Measurements from ENCODE around the gene HIVEP3.
"Not testable (repeated sequence)": the region's sequence is repeated elsewhere in the genome, so short reads cannot be mapped to it uniquely, and the experiment has no call there.

HIVEP3 gene

GRCh38 chr1:41695118-41695745 is 223.5 kb downstream of the HIVEP3 start:
- no peak overlapping the region for H2AFZ ChIP-seq (ENCODE audit: low read length)
- H3K9me2 ChIP-seq (replicated peaks; ENCODE audit: insufficient read depth, low read length) = no peaks in the 10 kb centered on the region
- H3K36me3 ChIP-seq (replicated peaks; ENCODE audit: insufficient read depth, low read length) = no peaks in the 10 kb centered on the region
- H3K27me3 ChIP-seq (replicated peaks; ENCODE audit: insufficient read depth, low read length) = no peaks in the 10 kb centered on the region
- no peak overlapping the region for H3K9ac ChIP-seq (ENCODE audit: low read length)
- H3F3A ChIP-seq (ENCODE audit: insufficient read depth, low read length) = peaks cover 21% of the 10 kb centered on the region
- H3K4me3 ChIP-seq (ENCODE audit: low read length) = no peak overlapping the region
- H3K4me2 ChIP-seq (ENCODE audit: low read depth, low read length) = no peak overlapping the region
- no peak for TF ChIP-seq EZH2phosphoT487 (IDR thresholded peaks at IDR 0.05; ENCODE audit: low read length)
- TF ChIP-seq EZH2 (optimal IDR thresholded peaks at IDR 0.05; ENCODE audit: low read depth, low read length) = no peak
- no peak for TF ChIP-seq CTCF (IDR thresholded peaks at IDR 0.05; ENCODE audit: low read length)
- H3K4me1 ChIP-seq (ENCODE audit: low read length) = peaks cover 31% of the 10 kb centered on the region
- H4K20me1 ChIP-seq (ENCODE audit: insufficient read depth, low read length) = no peaks in the 10 kb centered on the region
- H3K9me3 ChIP-seq (replicated peaks; ENCODE audit: insufficient read depth, low read length) = no peaks in the 10 kb centered on the region
- DNase-seq = no peak
- H3K27ac ChIP-seq (ENCODE audit: low read length) = no peak overlapping the region
- H3K79me2 ChIP-seq (ENCODE audit: low read length) = no peaks in the 10 kb centered on the region

- H3K4me2 ChIP-seq (ENCODE audit: low read depth, low read length); H3K9me2 ChIP-seq (replicated peaks; ENCODE audit: insufficient read depth, low read length); H3K4me1 ChIP-seq (ENCODE audit: low read length); H3K27ac ChIP-seq (ENCODE audit: low read length); DNase-seq; H4K20me1 ChIP-seq (ENCODE audit: insufficient read depth, low read length); H3K79me2 ChIP-seq (ENCODE audit: low read length); H3F3A ChIP-seq (ENCODE audit: insufficient read depth, low read length); H2AFZ ChIP-seq (ENCODE audit: low read length); H3K27me3 ChIP-seq (replicated peaks; ENCODE audit: insufficient read depth, low read length); H3K36me3 ChIP-seq (replicated peaks; ENCODE audit: insufficient read depth, low read length); H3K9ac ChIP-seq (ENCODE audit: low read length); H3K9me3 ChIP-seq (replicated peaks; ENCODE audit: insufficient read depth, low read length); H3K4me3 ChIP-seq (ENCODE audit: low read length): not testable (repeated sequence)
These were observed 226.8 kb downstream of the HIVEP3 start for GRCh38 chr1:41691966-41692365.

- Histone ChIP-seq H3K36me3 (replicated peaks; ENCODE audit: insufficient read depth, low read length) (no peaks in the 10 kb centered on the region), H4K20me1 (ENCODE audit: insufficient read depth, low read length) (no peaks in the 10 kb centered on the region), H3K9me2 (replicated peaks; ENCODE audit: insufficient read depth, low read length) (no peaks in the 10 kb centered on the region), H3F3A (ENCODE audit: insufficient read depth, low read length) (no peaks in the 10 kb centered on the region), H3K9ac (ENCODE audit: low read length) (no peak overlapping the region), H3K4me1 (ENCODE audit: low read length) (peaks cover 7% of the 10 kb centered on the region; the same call in 1 of the 2 replicates), H3K79me2 (ENCODE audit: low read length) (no peaks in the 10 kb centered on the region), H3K4me3 (ENCODE audit: low read length) (no peak overlapping the region), H3K27me3 (replicated peaks; ENCODE audit: insufficient read depth, low read length) (no peaks in the 10 kb centered on the region), H3K4me2 (ENCODE audit: low read depth, low read length) (no peak overlapping the region), H2AFZ (ENCODE audit: low read length) (no peak overlapping the region), H3K27ac (ENCODE audit: low read length) (no peak overlapping the region), H3K9me3 (replicated peaks; ENCODE audit: insufficient read depth, low read length) (no peaks in the 10 kb centered on the region)
- TF ChIP-seq CTCF (IDR thresholded peaks at IDR 0.05; ENCODE audit: low read length) (no peak), EZH2 (optimal IDR thresholded peaks at IDR 0.05; ENCODE audit: low read depth, low read length) (no peak), EZH2phosphoT487 (IDR thresholded peaks at IDR 0.05; ENCODE audit: low read length) (no peak)
- DNase-seq = no peak
These were observed 227.3 kb downstream of the HIVEP3 start for GRCh38 chr1:41691424-41691823.

GRCh38 chr1:41690331-41690730 is 228.4 kb downstream of the HIVEP3 start:
- Histone ChIP-seq H3K9ac (ENCODE audit: low read length) (no peak overlapping the region), H2AFZ (ENCODE audit: low read length) (no peak overlapping the region), H3K9me2 (replicated peaks; ENCODE audit: insufficient read depth, low read length) (no peaks in the 10 kb centered on the region), H3K79me2 (ENCODE audit: low read length) (no peaks in the 10 kb centered on the region), H4K20me1 (ENCODE audit: insufficient read depth, low read length) (no peaks in the 10 kb centered on the region), H3K27ac (ENCODE audit: low read length) (no peak overlapping the region), H3F3A (ENCODE audit: insufficient read depth, low read length) (no peaks in the 10 kb centered on the region), H3K4me3 (ENCODE audit: low read length) (no peak overlapping the region), H3K27me3 (replicated peaks; ENCODE audit: insufficient read depth, low read length) (no peaks in the 10 kb centered on the region), H3K9me3 (replicated peaks; ENCODE audit: insufficient read depth, low read length) (no peaks in the 10 kb centered on the region), H3K4me1 (ENCODE audit: low read length) (peaks cover 7% of the 10 kb centered on the region; the same call in 1 of the 2 replicates), H3K36me3 (replicated peaks; ENCODE audit: insufficient read depth, low read length) (no peaks in the 10 kb centered on the region), H3K4me2 (ENCODE audit: low read depth, low read length) (no peak overlapping the region)
- TF ChIP-seq EZH2phosphoT487 (IDR thresholded peaks at IDR 0.05; ENCODE audit: low read length) (no peak), CTCF (IDR thresholded peaks at IDR 0.05; ENCODE audit: low read length) (no peak), EZH2 (optimal IDR thresholded peaks at IDR 0.05; ENCODE audit: low read depth, low read length) (no peak)
- DNase-seq = no peak
